ENCODE results near the gene ABCD1. TPM values are rescaled to one million over a fixed set of nuclear protein-coding genes. Genes with fewer than 3 reads are reported as not detected.

ABCD1 gene
- total and polyA plus RNA-seq, 9 of the 15 experiments (the other 6 are each of a cell fraction or from before 2014, with no cell fraction given) = 0.07 to 6.9 (median 2.2) TPM

GRCh38 chrX:153763989-153764755, 39.5 kb downstream of the ABCD1 start, which contains the start of gene PLXNB3:
PLXNB3 (plus strand) TSS chrX:153764249; CDS start chrX:153765536, 1,287 bp downstream.
- ATAC-seq = peak; percentile 18; the same call in 2 of the 3 replicates
- in situ Hi-C loops (cut with MboI) (no loop called here), intact Hi-C loops (cut with micrococcal nuclease) (loop anchor here (2.0 kb wide), 2 partner anchors 31 to 183 kb away; partner anchors contain the start of genes IDH3G and SSR4)
- BruUV-seq (replicated peaks) = no TSS peak
- peak; percentile 49 to 64 (median 58) for DNase-seq (ENCODE audit: extremely low read depth in 1 of 4, low spot score in 3 of 4)
- Histone ChIP-seq H2AFZ (ENCODE audit: low read depth, low read length) (peak within 1 kb of the TSS; percentile 86; the same call in 1 of the 2 replicates), H3K4me1 (replicated peaks in 1 of 2; ENCODE audit: control insufficient read depth in 2 of 2, insufficient read depth in 2 of 2, low read length in 2 of 2) (peaks cover 15 to 66% of the 10 kb centered on the region in 2 experiments), H3K9me1 (ENCODE audit: control insufficient read depth, insufficient read depth, low read length) (no peaks in the 10 kb centered on the region), H3K9me3 (replicated peaks; ENCODE audit: control insufficient read depth, insufficient read depth, low read depth, low read length) (no peaks in the 10 kb centered on the region), H4K20me1 (replicated peaks; ENCODE audit: control insufficient read depth, insufficient read depth, low read length) (no peaks in the 10 kb centered on the region), H3K27ac (ENCODE audit: extremely low read depth, low read depth, low read length) (peak within 1 kb of the TSS; percentile 99), H3K36me3 (ENCODE audit: control insufficient read depth, insufficient read depth, low read length) (no peaks in the 10 kb centered on the region), H3K4me3 (peak within 1 kb of the TSS; percentile 51), H3K9ac (ENCODE audit: insufficient read depth in 1 of 2, low read depth in 2 of 2, low read length in 2 of 2) (peak within 1 kb of the TSS; percentile 92 to 96), H3K4me2 (ENCODE audit: insufficient read depth, low read length) (peak within 1 kb of the TSS; percentile 87), H3K27me3 (ENCODE audit: control insufficient read depth in 2 of 2, insufficient read depth in 2 of 2, low read length in 2 of 2) (no peaks in the 10 kb centered on the region), H3K79me2 (ENCODE audit: control insufficient read depth, insufficient read depth, low read length) (peaks cover 14% of the 10 kb centered on the region)
- FAIRE-seq = no peak
- ChIA-PET POLR2A (interaction anchor here (0.6 kb wide), 1 partner anchor 186 kb away, joined by 4 read pairs; no protein-coding TSS in a partner anchor), CTCF (ENCODE audit: low intra/inter-chr PET ratio) (interaction anchor here (1.4 to 1.5 kb wide), 2 partner anchors 183 to 184 kb away, joined by 6 to 7 read pairs; no protein-coding TSS in a partner anchor)
- WGBS (ENCODE audit: insufficient coverage, low coverage, missing lambda C conversion rate) = 63% methylated on average over 16 of the region's 26 CpGs
- no peak for TF ChIP-seq MEF2D (tag; conservative IDR thresholded peaks at IDR 0.05; ENCODE audit: low read depth)
- TF ChIP-seq RAD21 (CRISPR knock-in tag; conservative IDR thresholded peaks at IDR 0.05 in 1 of 2, IDR thresholded peaks at IDR 0.05 in 1 of 2) = peak; percentile 60 to 80
- no peak for TF ChIP-seq GATAD2B (IDR thresholded peaks at IDR 0.05; ENCODE audit: borderline replicate concordance)
- no peak for TF ChIP-seq SMAD1 (IDR thresholded peaks at IDR 0.05; ENCODE audit: low read depth, low read length, partially characterized antibody)
- TF ChIP-seq NR4A1 (CRISPR knock-in tag; IDR thresholded peaks at IDR 0.05) = no peak
- TF ChIP-seq NR4A1 (tag; IDR thresholded peaks at IDR 0.05) = no peak
- TF ChIP-seq ILK (tag; IDR thresholded peaks at IDR 0.05; ENCODE audit: borderline replicate concordance, low read depth) = no peak
- TF ChIP-seq SP2 (IDR thresholded peaks at IDR 0.05; ENCODE audit: extremely low read depth, low read depth, low read length, poor library complexity, severe bottlenecking) = no peak
- TF ChIP-seq RBM25 (IDR thresholded peaks at IDR 0.05; ENCODE audit: low read depth, low read length, severe bottlenecking) = no peak
- TF ChIP-seq STAT5B (CRISPR knock-in tag; IDR thresholded peaks at IDR 0.05) = no peak
- TF ChIP-seq, protein P1, sequence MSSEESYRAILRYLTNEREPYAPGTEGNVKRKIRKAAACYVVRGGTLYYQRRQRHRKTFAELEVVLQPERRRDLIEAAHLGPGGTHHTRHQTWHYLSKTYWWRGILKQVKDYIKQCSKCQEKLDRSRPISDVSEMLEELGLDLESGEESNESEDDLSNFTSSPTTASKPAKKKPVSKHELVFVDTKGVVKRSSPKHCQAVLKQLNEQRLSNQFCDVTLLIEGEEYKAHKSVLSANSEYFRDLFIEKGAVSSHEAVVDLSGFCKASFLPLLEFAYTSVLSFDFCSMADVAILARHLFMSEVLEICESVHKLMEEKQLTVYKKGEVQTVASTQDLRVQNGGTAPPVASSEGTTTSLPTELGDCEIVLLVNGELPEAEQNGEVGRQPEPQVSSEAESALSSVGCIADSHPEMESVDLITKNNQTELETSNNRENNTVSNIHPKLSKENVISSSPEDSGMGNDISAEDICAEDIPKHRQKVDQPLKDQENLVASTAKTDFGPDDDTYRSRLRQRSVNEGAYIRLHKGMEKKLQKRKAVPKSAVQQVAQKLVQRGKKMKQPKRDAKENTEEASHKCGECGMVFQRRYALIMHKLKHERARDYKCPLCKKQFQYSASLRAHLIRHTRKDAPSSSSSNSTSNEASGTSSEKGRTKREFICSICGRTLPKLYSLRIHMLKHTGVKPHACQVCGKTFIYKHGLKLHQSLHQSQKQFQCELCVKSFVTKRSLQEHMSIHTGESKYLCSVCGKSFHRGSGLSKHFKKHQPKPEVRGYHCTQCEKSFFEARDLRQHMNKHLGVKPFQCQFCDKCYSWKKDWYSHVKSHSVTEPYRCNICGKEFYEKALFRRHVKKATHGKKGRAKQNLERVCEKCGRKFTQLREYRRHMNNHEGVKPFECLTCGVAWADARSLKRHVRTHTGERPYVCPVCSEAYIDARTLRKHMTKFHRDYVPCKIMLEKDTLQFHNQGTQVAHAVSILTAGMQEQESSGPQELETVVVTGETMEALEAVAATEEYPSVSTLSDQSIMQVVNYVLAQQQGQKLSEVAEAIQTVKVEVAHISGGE (CRISPR knock-in tag; IDR thresholded peaks at IDR 0.05) = no peak
- no peak for TF ChIP-seq L3MBTL2 (IDR thresholded peaks at IDR 0.05)
- TF ChIP-seq NONO (IDR thresholded peaks at IDR 0.05; ENCODE audit: low read depth in 2 of 2, low read length in 1 of 2) = no peak
- TF ChIP-seq, protein P2, sequence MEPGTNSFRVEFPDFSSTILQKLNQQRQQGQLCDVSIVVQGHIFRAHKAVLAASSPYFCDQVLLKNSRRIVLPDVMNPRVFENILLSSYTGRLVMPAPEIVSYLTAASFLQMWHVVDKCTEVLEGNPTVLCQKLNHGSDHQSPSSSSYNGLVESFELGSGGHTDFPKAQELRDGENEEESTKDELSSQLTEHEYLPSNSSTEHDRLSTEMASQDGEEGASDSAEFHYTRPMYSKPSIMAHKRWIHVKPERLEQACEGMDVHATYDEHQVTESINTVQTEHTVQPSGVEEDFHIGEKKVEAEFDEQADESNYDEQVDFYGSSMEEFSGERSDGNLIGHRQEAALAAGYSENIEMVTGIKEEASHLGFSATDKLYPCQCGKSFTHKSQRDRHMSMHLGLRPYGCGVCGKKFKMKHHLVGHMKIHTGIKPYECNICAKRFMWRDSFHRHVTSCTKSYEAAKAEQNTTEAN (CRISPR knock-in tag; IDR thresholded peaks at IDR 0.05) = no peak
